Stimulated activated CD4-positive, alpha-beta T cell treated with anti-CD3 and anti-CD28 coated beads, Interleukin-2, amount 100 ng/mL, for 48 hours (primary cell): Measurements from ENCODE around the gene DCC.

Experiments
- DNase-seq, 2 donors: peaks; one replicate each; pipeline ENCODE4 v3.0.0-alpha.2; 2020

Gene DCC

DNA sequence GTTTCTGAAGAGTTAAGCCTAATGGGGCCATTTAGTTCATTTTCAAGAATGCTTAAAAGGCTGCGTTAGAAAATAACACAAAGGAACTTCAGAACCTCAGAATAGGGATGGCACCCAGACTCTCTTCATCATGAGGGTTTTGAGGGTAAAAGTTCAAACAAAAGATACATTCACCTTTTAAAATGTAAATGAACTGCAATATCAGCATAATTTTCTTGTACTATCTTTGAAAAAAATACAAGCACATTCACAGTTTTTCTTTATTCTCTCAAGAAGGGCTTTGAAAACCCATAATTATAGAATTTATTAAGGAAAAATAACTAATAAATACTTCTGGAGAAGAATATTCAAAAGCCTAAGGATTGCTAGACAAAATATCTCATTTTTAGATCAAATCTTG, 791.0 kb downstream of the DCC start:
- DNase-seq: no peak

GRCh38 chr18:53134711-53135110, 794.7 kb downstream of the DCC start:
- no peak for DNase-seq

GRCh38 chr18:53135654-53136053, 795.7 kb downstream of the DCC start:
- DNase-seq: no peak

- no peak for DNase-seq
These were observed 799.9 kb downstream of the DCC start for GRCh38 chr18:53139746-53140500.

DNA sequence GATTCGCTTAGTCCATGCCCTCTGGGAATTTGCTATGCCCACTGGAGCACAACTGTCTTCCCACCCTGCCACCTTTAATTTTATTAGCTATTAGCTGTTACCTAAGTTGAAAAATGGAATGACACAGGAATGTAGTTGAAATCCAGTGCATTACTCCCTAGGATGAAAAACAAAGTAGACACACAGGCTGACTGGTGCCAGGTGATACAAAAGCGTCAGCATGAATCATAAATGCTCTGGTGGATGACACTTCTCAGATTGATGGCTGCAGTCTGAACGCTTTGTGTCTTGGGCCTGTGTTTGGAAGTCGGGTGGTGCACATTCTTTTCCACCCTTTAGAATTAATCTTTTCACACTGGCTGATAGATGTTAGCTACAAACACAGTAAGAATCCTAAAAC, 802.0 kb downstream of the DCC start:
- no peak for DNase-seq

- DNase-seq: no peak
These were observed 807.5 kb downstream of the DCC start for GRCh38 chr18:53147472-53147871.

GRCh38 chr18:53148123-53148522, 808.1 kb downstream of the DCC start:
- no peak for DNase-seq

DNA sequence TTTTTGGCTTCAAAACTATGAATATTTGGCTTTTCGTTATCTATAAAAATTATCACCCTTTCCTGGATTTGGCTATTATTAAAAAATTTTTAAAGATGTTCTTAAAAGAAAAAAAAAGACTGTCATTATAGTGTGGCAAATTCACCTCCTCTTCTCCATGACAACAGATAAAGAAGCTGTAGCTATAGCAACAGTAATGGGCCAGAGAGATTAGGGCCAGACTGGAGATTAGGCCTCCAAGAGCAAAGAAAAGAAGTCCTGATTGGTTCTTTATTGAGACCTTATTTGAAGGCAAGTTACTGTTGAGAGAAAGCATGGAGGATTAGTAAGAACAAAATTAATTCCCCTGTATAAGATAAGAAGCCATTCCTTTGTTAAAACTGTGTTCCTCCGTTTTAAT, 812.5 kb downstream of the DCC start:
- DNase-seq: no peak

DNA sequence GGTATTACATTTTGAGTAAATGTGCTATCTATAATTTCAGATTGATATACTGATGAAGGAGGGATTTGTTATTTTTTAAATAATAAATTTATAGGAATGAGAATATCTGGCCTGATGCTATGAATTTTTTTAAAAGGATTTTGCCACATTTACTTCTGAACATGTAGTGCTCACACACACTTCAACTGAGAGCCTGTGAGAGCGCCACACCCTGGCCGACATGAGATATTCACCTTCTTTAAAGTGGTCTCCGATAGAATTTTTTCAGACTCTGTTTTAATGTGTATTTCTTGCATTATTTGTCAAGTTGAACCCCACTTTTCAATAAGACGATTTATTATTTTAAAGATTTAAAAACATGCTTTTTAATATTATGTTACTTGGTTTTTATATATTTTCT, 813.3 kb downstream of the DCC start:
- DNase-seq: no peak

GRCh38 chr18:53153800-53154199, 813.8 kb downstream of the DCC start:
- DNase-seq: no peak

GRCh38 chr18:53165770-53166169, 825.8 kb downstream of the DCC start:
- no peak for DNase-seq

- no peak for DNase-seq
These were observed 829.3 kb downstream of the DCC start for GRCh38 chr18:53169346-53169745.

DNA sequence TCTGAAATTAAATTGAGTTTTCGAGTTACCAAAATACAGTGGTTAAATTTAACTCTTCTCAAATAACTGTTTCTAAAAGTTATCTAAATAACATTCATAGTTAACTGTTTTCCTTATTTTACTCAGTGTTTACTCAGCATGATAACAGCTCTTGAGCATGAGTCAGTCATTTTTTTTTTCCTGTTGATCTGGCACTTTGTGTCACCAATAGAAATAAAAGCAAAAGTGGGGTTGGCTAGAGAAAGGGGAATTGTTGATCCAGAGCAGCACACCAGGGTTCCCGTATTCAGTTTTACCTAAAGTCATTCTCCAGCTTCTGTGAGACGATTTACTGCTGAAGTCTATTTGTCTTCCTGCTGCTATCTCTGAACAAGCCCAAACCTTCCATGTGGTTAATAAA, 851.6 kb downstream of the DCC start:
- no peak for DNase-seq

GRCh38 chr18:53193870-53194269, 853.9 kb downstream of the DCC start:
- DNase-seq: no peak

- DNase-seq: no peak
These were observed 879.9 kb downstream of the DCC start for GRCh38 chr18:53219853-53220252.

DNA sequence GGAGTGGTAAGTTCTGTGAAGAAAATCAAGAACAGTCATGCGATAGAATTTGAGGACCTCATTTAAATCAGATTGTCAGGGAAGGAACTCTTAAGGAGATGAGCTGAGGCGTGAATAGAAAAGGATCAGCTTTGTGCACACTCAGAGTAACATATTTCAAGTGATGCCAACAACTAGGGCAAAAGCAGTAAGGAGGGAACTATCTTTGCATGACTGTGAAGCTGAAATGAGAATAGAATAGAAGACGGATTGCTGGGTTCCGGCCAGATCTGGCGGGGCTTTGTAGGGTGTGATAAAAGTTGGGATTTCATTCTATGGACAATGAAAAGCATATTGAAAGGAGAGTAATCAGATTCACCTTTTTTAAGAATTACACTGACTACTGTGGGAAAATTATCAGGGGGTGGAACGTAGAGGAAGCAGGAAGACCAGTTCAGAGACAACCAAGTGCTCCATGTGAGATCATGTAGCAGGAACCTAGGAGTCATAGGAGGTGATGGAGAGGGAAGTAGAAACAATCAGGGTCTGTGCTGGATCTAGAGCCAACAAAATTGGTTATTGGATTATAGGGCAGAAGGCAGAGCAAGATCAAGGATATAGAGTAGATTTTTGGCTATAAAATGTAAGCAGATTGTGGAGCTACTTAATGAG, 884.3 kb downstream of the DCC start:
- DNase-seq: no peak

DNA sequence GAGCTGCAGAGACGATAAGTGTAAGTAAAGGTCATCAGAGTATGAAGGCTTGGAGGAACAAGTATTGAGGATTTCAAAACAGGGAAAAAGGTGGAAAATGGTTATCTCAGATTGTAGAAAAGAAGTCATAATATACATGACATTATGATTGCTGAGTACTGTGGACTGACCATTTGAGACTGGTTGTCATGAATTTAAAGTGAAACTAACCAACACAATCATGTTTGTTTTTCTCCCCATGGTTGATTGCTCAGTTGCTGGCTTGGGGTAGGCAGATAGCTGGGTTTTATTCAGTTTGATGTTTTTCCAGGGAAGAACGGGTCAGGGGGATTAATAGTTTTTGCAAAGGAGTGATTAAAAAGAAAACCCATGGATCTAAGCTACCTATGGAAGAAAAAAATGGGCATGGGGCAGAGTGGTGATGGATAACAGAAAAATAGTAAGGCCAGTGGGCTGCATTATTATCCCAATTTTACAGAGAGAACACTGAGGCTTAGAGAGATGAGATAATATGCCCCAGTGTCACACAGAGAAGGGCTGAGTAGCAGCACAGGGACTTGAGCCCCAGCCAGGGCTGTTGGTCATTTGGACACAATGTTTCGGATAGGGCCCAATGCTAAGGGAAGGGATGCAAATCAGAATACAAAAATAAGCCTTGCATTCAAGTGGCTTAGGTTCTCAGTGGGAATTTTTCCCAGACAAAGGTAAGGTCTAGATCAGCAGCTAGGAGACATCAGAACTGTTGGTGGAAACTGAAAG, 885.7 kb downstream of the DCC start:
- DNase-seq: no peak

GRCh38 chr18:53234610-53235009, 894.6 kb downstream of the DCC start:
- DNase-seq: no peak

GRCh38 chr18:53241161-53241560, 901.2 kb downstream of the DCC start:
- DNase-seq: no peak

DNA sequence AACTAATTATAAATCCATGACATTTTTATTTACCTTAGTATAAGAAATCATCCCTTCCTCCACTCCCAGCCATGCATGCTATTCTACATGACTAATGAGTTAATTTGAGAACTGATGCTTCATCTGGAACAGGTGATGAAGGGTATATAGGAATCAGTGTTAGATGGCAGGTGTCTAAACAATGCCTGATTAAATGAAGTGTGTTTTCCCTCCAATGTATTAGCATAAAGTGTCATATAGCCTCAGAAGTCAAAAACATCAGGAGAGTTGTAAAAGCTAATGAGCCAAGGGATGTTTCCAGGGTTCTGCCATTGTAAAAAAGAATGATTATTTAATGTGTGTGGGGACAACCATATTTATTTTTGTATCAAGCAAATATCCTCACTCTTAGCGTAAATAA, 913.8 kb downstream of the DCC start:
- no peak for DNase-seq

GRCh38 chr18:53254265-53254664, 914.3 kb downstream of the DCC start:
- no peak for DNase-seq

DNA sequence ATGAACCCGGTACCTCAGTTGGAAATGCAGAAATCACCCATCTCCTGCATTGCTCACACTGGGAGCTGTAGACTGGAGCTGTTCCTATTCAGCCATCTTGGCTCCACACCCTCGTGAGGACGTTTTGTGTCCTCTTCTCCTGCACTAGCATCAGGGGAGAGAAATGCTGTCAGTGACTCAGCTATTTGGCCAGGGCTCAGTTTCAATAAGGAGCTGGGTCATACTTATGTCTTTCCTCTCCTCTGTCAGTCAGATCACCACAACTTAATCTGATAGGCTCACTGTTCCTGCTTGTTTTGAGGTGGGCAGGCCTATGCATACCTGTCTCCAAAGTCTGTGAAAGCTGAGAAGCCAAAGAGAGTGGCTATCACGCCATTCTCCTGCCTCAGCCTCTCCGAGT, 921.2 kb downstream of the DCC start:
- DNase-seq: no peak

GRCh38 chr18:53266850-53267249, 926.9 kb downstream of the DCC start:
- no peak for DNase-seq

DNA sequence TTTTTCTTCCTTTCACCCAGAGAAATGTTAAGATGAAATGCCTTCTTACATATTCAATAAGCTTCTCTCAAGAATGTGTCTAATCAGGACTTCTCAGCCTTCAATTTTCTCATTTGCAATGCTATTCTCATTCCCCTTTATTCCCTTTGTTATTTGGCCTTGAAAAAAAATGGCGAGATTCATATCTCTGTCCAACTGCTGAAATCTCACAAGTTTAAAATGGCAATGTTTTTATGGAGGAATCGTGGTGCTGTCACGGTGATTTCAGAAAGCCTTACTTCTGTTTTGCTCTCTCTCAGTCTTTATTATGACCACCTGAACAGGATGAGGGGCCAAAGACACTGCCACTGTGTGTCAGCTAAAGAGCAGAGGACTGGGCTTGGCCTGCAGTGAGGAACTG, 928.5 kb downstream of the DCC start:
- DNase-seq: no peak
